HG03460 (cell line): ENCODE data around the gene PPP1CC.
A peak's percentile ranks its signal among the peaks of the same experiment; 100 is the strongest.
"Not testable (repeated sequence)": the region's sequence is repeated elsewhere in the genome, so short reads cannot be mapped to it uniquely, and the experiment has no call there.

Experiments
- ATAC-seq: cut with Tn5 transposase; IDR thresholded peaks from one replicate; pipeline ENCODE4 v1.9.1; 2021; ENCODE audit not compliant: unreplicated experiment

The PPP1CC gene

GRCh38 chr12:110742718-110743570 is at the start of gene PPP1CC:
PPP1CC (minus strand) TSS chr12:110742891; CDS start chr12:110742707, 184 bp downstream.
- peak; percentile 66 for ATAC-seq

- no peak for ATAC-seq
These were observed 48.9 kb upstream of the PPP1CC start for GRCh38 chr12:110791589-110791988.

- no peak for ATAC-seq
These were observed 47.6 kb upstream of the PPP1CC start for GRCh38 chr12:110790301-110790700.

- ATAC-seq: no peak
These were observed 43.3 kb upstream of the PPP1CC start for GRCh38 chr12:110786012-110786411.

GRCh38 chr12:110785240-110785639 is 42.5 kb upstream of the PPP1CC start:
- ATAC-seq: no peak

GRCh38 chr12:110782922-110783321 is 40.2 kb upstream of the PPP1CC start:
- no peak for ATAC-seq

GRCh38 chr12:110782094-110782493 is 39.4 kb upstream of the PPP1CC start:
- ATAC-seq: no peak

GRCh38 chr12:110780448-110780847 is 37.8 kb upstream of the PPP1CC start:
- no peak for ATAC-seq

- ATAC-seq: no peak
These were observed 36.3 kb upstream of the PPP1CC start for GRCh38 chr12:110778833-110779577.

- peak; percentile 91 for ATAC-seq
These were observed 33.7 kb upstream of the PPP1CC start for GRCh38 chr12:110776410-110776809.

- ATAC-seq: no peak
These were observed 33.3 kb upstream of the PPP1CC start for GRCh38 chr12:110775997-110776396.

GRCh38 chr12:110774824-110775223 is 32.1 kb upstream of the PPP1CC start:
- no peak for ATAC-seq

- no peak for ATAC-seq
These were observed 26.3 kb upstream of the PPP1CC start for GRCh38 chr12:110768960-110769359.

- no peak for ATAC-seq
These were observed 25.2 kb upstream of the PPP1CC start for GRCh38 chr12:110767863-110768262.

GRCh38 chr12:110766311-110767154 is 23.8 kb upstream of the PPP1CC start:
- no peak for ATAC-seq

GRCh38 chr12:110765572-110765971 is 22.9 kb upstream of the PPP1CC start:
- ATAC-seq: not testable (repeated sequence)

GRCh38 chr12:110765111-110765510 is 22.4 kb upstream of the PPP1CC start:
- no peak for ATAC-seq

GRCh38 chr12:110763583-110763982 is 20.9 kb upstream of the PPP1CC start:
- ATAC-seq: no peak

GRCh38 chr12:110762891-110763290 is 20.2 kb upstream of the PPP1CC start:
- ATAC-seq: no peak

GRCh38 chr12:110760204-110760609 is 17.5 kb upstream of the PPP1CC start:
- no peak for ATAC-seq

GRCh38 chr12:110758922-110759321 is 16.2 kb upstream of the PPP1CC start:
- no peak for ATAC-seq
